Transverse colon (tissue), 4 donors: ENCODE data around the gene FARSB. TPM values are rescaled to one million over a fixed set of nuclear protein-coding genes. Genes with fewer than 3 reads are reported as not detected.

ENCODE experiments used
- DNase-seq: peaks from one replicate; pipeline ENCODE4 v3.0.0-alpha.2; 2019
- H3K27ac ChIP-seq, 4 donors: fragments of 200-600 bp; sonication (generic); 2 replicates each; pipeline ENCODE4 v1.5.1; 2016 to 2018; ENCODE audit warnings: inconsistent platforms in 4 of 4
- H3K27me3 ChIP-seq: fragments of 200-600 bp; sonication (generic); 2 replicates; pipeline ENCODE4 v1.5.1; 2017; ENCODE audit warnings: inconsistent platforms
- H3K36me3 ChIP-seq, 4 donors: fragments of 200-600 bp; sonication (generic); 2 replicates each; pipeline ENCODE4 v1.5.1; 2017 to 2019; ENCODE audit warnings: inconsistent platforms in 4 of 4
- H3K4me1 ChIP-seq, 4 donors: fragments of 200-600 bp; sonication (generic); 2 replicates each; pipeline ENCODE4 v1.5.1; 2017 to 2020; ENCODE audit warnings: inconsistent platforms in 4 of 4
- H3K4me3 ChIP-seq, 4 donors: fragments of 200-600 bp; sonication (generic); 1 replicate in 1 of 4; 2 replicates in 3 of 4; pipeline versions ENCODE4 v1.5.1 to v1.6.1; 2017 to 2019; ENCODE audit warnings: inconsistent platforms in 4 of 4
- H3K9me3 ChIP-seq, 2 donors: fragments of 200-600 bp; sonication (generic); 2 replicates each; pipeline ENCODE4 v1.5.1; 2017 to 2019; ENCODE audit warnings: inconsistent platforms in 2 of 2
- EP300 ChIP-seq: sonication (generic); formaldehyde crosslinking; IDR thresholded peaks from one replicate; pipeline ENCODE4 v1.6.1; 2017; ENCODE audit warnings: antibody characterized with exemption, low read depth
- POLR2A ChIP-seq: fragments of 450-650 bp; IDR thresholded peaks from one replicate; pipeline ENCODE4 v1.6.1; 2016; ENCODE audit warnings: antibody characterized with exemption, mild to moderate bottlenecking, moderate library complexity
- POLR2AphosphoS5 ChIP-seq, 3 donors: sonication (generic); formaldehyde crosslinking; IDR thresholded peaks; one replicate each; pipeline ENCODE4 v1.6.1; 2016; ENCODE audit warnings: antibody characterized with exemption in 3 of 3
- WGBS, 2 donors: methylation state at CpG; one replicate each; pipeline ENCODE4 v1.1.5; 2018; ENCODE audit warnings: low coverage in 1 of 2; 5-methylcytosine and 5-hydroxymethylcytosine counted together
- in situ Hi-C, 4 donors: fragments of 200-750 bp; cut with MboI; loops; one replicate each; pipeline versions ENCODE4 v1.15.0 to v1.15.1; 2017; ENCODE audit warnings: low sequenced_read_pairs in 3 of 4, low pct_ligation_motif_present in 1 of 4, low pct_unique_long_range_greater_than_20kb in 1 of 4
- intact Hi-C: fragments of 100-400 bp; cut with DNase I; formaldehyde crosslinking; loops from one replicate; pipeline ENCODE4 v1.15.1; 2023; ENCODE audit warnings: low total_unique reads
- total RNA-seq, 4 donors: library from RNA; depleted of rRNA; stranded (reverse); fragments of >200 nt; gene quantifications; one replicate each; pipeline ENCODE4 v1.1.0, GENCODE V29; 2016
- TF ChIP-seq, protein P1 (sequence below), 5 experiments: fragments of 200-600 bp in 3 of 5; fragments of 450-650 bp in 2 of 5; sonication (generic) in 3 of 5; IDR thresholded peaks; 1 replicate in 2 of 5; 2 replicates in 3 of 5; pipeline ENCODE4 v1.5.1; 2016 to 2017; ENCODE audit warnings: antibody characterized with exemption in 5 of 5, inconsistent platforms in 3 of 5, mild to moderate bottlenecking in 2 of 5, moderate library complexity in 1 of 5

The FARSB gene
- total RNA-seq, 4 donors from 2014 or later: 7.2 to 18.6 (median 9.5) TPM

GRCh38 chr2:222548992-222549391 is 106.9 kb downstream of the FARSB start:
- in situ Hi-C loops: no loop called here
- DNase-seq: no peak

DNA sequence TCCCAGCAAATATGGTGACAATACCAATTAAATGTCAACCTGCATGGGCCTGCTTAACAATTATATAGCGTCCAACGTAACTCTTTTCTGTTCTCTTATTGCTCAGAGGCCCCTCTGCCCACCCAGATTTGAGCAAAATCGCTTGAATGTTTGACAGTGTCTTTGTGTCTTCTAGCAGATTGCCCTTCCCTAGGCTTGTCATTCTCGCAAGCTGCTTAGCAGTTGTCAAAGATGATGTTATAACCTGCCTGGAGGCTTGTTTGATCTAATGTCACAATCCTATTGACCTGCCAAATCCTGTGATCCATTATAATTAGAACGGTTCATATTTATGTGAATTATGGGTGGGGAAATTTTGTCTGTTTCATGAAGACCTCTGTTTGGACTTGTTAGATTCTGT is 108.8 kb downstream of the FARSB start:
- Histone ChIP-seq H3K27ac (no peak overlapping the region), H3K4me1 (peaks cover 0 to 18% (median 1%) of the 10 kb centered on the region in 4 donors), H3K9me3 (no peaks in the 10 kb centered on the region), H3K27me3 (no peaks in the 10 kb centered on the region), H3K36me3 (no peaks in the 10 kb centered on the region), H3K4me3 (no peak overlapping the region)
- TF ChIP-seq EP300: no peak
- TF ChIP-seq POLR2A: no peak
- TF ChIP-seq POLR2AphosphoS5 (IDR thresholded peaks at IDR 0.05): no peak
- TF ChIP-seq, protein P1, sequence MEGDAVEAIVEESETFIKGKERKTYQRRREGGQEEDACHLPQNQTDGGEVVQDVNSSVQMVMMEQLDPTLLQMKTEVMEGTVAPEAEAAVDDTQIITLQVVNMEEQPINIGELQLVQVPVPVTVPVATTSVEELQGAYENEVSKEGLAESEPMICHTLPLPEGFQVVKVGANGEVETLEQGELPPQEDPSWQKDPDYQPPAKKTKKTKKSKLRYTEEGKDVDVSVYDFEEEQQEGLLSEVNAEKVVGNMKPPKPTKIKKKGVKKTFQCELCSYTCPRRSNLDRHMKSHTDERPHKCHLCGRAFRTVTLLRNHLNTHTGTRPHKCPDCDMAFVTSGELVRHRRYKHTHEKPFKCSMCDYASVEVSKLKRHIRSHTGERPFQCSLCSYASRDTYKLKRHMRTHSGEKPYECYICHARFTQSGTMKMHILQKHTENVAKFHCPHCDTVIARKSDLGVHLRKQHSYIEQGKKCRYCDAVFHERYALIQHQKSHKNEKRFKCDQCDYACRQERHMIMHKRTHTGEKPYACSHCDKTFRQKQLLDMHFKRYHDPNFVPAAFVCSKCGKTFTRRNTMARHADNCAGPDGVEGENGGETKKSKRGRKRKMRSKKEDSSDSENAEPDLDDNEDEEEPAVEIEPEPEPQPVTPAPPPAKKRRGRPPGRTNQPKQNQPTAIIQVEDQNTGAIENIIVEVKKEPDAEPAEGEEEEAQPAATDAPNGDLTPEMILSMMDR (IDR thresholded peaks at IDR 0.05): no peak
- in situ Hi-C loops: no loop called here
- intact Hi-C loops: no loop called here
- WGBS, 2 donors: 82 to 94% methylated on average over 3 to 5 of the region's 5 CpGs
- no peak for DNase-seq

More at GRCh38 chr2:222548992-222549391, 106.9 kb downstream of the FARSB start:
- 45 to 67% methylated on average over 2 to 3 of the region's 3 CpGs for WGBS, 2 donors
- H3K36me3 ChIP-seq: no peaks in the 10 kb centered on the region
- peak overlapping the region in 1 of 4 donors; percentile 1 for H3K27ac ChIP-seq
- no peak overlapping the region for H3K4me3 ChIP-seq
- H3K4me1 ChIP-seq: peaks cover 0 to 18% (median 1%) of the 10 kb centered on the region in 4 donors
- H3K27me3 ChIP-seq: no peaks in the 10 kb centered on the region
- no peaks in the 10 kb centered on the region for H3K9me3 ChIP-seq
- intact Hi-C loops: no loop called here
- TF ChIP-seq, protein P1 (IDR thresholded peaks at IDR 0.05): no peak
- no peak for TF ChIP-seq POLR2AphosphoS5 (IDR thresholded peaks at IDR 0.05)
- no peak for TF ChIP-seq EP300
- no peak for TF ChIP-seq POLR2A

DNA sequence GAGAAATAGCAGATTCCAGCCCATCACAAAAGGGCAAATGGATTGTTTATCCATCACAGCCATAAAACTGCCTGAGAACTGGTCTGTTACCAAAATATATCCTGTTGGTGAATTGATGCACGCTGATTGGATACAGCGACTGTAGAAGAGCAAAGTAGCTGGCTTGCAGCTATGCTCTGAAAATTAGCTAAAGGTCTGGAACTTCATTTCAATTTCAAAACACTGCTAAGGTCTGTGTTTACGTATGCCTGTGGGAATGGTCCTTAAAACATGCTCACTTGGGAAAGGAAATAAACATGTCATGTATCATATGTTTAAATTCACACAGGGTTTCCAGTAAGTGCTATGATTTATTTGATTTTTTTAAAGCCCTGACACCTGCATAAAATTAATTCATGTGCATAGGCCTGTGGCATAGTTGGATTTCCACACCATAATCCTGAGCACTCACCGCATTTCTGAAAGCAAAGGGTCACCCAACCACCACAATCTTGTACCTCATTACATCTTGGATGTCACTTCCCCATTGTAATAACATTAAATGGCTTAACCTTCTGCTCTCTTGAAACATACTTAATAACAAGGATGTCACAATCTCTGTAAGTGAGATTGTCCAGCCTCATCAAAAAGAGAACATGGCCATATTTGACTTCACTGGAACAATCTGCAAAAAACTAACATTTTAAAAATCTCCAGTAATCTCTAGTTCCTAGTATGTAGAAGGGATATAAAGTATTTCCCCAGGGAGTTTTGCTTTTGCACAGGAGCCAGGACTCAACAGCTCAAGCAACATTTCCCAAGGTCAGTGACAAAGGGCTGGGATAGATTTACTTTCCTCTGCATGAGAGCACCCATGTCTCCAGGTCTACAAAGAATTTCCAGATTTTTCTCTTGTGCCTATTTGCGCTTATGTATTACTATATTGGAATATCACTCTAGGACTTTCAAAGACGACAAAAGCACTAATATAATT is 109.8 kb downstream of the FARSB start:
- in situ Hi-C loops: no loop called here
- intact Hi-C loops: no loop called here
- 50 to 53% methylated on average over 6 of the region's 6 CpGs for WGBS, 2 donors

GRCh38 chr2:222544661-222545060 is 111.2 kb downstream of the FARSB start:
- intact Hi-C loops: no loop called here
- Histone ChIP-seq H3K4me3 (no peak overlapping the region), H3K36me3 (no peaks in the 10 kb centered on the region), H3K9me3 (no peaks in the 10 kb centered on the region), H3K4me1 (peaks cover 0 to 18% (median 1%) of the 10 kb centered on the region in 4 donors), H3K27ac (no peak overlapping the region), H3K27me3 (no peaks in the 10 kb centered on the region)
- TF ChIP-seq, protein P1 (IDR thresholded peaks at IDR 0.05): no peak
- TF ChIP-seq POLR2AphosphoS5 (IDR thresholded peaks at IDR 0.05): no peak
- no peak for TF ChIP-seq EP300
- TF ChIP-seq POLR2A: no peak
- no peak for DNase-seq
- in situ Hi-C loops: no loop called here
- WGBS, 2 donors: 70 to 94% methylated on average over 1 of the region's 1 CpG

More for the DNA sequence above, 109.8 kb downstream of the FARSB start:
- DNase-seq: no peak
- H3K27me3 ChIP-seq: no peaks in the 10 kb centered on the region
- H3K36me3 ChIP-seq: no peaks in the 10 kb centered on the region
- H3K4me3 ChIP-seq: no peak overlapping the region
- H3K27ac ChIP-seq: peak overlapping the region in 1 of 4 donors; percentile 57
- TF ChIP-seq POLR2A (no peak), POLR2AphosphoS5 (IDR thresholded peaks at IDR 0.05) (peak; percentile 43 to 56 (median 47))
- H3K9me3 ChIP-seq: no peaks in the 10 kb centered on the region
- H3K4me1 ChIP-seq: peaks cover 0 to 18% (median 1%) of the 10 kb centered on the region in 4 donors
